ENCODE results near the gene KRT4. TPM values are rescaled to one million over a fixed set of nuclear protein-coding genes. Genes with fewer than 3 reads are reported as not detected.

The KRT4 gene
- polyA plus RNA-seq, 1 donor from 2014 or later = not detected

DNA sequence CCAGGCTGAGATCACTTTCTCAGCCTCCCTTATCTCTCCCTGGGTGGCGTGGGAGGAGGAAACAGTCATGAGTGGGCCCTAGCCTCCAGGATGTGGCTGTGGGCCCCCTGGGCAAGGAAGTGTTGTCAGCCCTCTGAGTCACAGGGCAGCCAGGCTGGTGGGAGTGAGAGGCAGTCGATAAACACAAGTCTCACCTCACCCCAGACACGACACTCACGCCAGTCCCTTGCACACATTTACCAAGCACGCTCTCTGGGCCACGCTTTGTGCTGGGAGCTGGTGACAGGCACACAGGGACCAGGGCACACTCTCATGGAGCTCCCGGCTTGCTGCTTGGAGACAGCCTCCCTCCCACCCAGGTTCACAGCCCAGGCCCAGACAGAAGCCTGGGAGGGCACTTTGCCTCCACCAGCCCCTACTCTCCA lies 22.1 kb upstream of the KRT4 start:
- no peak overlapping the region for H3K9ac ChIP-seq (ENCODE audit: low read length)
- no peaks in the 10 kb centered on the region for H3K27me3 ChIP-seq (ENCODE audit: insufficient read depth, low read depth, low read length)
- TF ChIP-seq TAF1 (IDR thresholded peaks at IDR 0.05; ENCODE audit: low read depth) = no peak
- no peak for TF ChIP-seq EZH2 (IDR thresholded peaks at IDR 0.05; ENCODE audit: borderline replicate concordance, insufficient read depth, low read length, poor library complexity, severe bottlenecking)
- TF ChIP-seq MXI1 (conservative IDR thresholded peaks at IDR 0.05; ENCODE audit: poor library complexity, severe bottlenecking) = no peak
- no peak for TF ChIP-seq POLR2AphosphoS5 (IDR thresholded peaks at IDR 0.05)
- TF ChIP-seq EP300 (conservative IDR thresholded peaks at IDR 0.05; ENCODE audit: poor library complexity, severe bottlenecking) = no peak
- TF ChIP-seq, protein P1, sequence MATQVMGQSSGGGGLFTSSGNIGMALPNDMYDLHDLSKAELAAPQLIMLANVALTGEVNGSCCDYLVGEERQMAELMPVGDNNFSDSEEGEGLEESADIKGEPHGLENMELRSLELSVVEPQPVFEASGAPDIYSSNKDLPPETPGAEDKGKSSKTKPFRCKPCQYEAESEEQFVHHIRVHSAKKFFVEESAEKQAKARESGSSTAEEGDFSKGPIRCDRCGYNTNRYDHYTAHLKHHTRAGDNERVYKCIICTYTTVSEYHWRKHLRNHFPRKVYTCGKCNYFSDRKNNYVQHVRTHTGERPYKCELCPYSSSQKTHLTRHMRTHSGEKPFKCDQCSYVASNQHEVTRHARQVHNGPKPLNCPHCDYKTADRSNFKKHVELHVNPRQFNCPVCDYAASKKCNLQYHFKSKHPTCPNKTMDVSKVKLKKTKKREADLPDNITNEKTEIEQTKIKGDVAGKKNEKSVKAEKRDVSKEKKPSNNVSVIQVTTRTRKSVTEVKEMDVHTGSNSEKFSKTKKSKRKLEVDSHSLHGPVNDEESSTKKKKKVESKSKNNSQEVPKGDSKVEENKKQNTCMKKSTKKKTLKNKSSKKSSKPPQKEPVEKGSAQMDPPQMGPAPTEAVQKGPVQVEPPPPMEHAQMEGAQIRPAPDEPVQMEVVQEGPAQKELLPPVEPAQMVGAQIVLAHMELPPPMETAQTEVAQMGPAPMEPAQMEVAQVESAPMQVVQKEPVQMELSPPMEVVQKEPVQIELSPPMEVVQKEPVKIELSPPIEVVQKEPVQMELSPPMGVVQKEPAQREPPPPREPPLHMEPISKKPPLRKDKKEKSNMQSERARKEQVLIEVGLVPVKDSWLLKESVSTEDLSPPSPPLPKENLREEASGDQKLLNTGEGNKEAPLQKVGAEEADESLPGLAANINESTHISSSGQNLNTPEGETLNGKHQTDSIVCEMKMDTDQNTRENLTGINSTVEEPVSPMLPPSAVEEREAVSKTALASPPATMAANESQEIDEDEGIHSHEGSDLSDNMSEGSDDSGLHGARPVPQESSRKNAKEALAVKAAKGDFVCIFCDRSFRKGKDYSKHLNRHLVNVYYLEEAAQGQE (IDR thresholded peaks at IDR 0.05; ENCODE audit: borderline replicate concordance) = no peak
- TF ChIP-seq RAD21 (conservative IDR thresholded peaks at IDR 0.05) = no peak
- TF ChIP-seq, protein P2, sequence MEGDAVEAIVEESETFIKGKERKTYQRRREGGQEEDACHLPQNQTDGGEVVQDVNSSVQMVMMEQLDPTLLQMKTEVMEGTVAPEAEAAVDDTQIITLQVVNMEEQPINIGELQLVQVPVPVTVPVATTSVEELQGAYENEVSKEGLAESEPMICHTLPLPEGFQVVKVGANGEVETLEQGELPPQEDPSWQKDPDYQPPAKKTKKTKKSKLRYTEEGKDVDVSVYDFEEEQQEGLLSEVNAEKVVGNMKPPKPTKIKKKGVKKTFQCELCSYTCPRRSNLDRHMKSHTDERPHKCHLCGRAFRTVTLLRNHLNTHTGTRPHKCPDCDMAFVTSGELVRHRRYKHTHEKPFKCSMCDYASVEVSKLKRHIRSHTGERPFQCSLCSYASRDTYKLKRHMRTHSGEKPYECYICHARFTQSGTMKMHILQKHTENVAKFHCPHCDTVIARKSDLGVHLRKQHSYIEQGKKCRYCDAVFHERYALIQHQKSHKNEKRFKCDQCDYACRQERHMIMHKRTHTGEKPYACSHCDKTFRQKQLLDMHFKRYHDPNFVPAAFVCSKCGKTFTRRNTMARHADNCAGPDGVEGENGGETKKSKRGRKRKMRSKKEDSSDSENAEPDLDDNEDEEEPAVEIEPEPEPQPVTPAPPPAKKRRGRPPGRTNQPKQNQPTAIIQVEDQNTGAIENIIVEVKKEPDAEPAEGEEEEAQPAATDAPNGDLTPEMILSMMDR (IDR thresholded peaks at IDR 0.05; ENCODE audit: poor library complexity, severe bottlenecking) = no peak
- no peak for TF ChIP-seq SMC3 (conservative IDR thresholded peaks at IDR 0.05; ENCODE audit: poor library complexity)
- no peaks in the 10 kb centered on the region for H3K36me3 ChIP-seq (ENCODE audit: insufficient read depth, low read length)
- H4K20me1 ChIP-seq (ENCODE audit: insufficient read depth) = no peaks in the 10 kb centered on the region
- H2AFZ ChIP-seq (ENCODE audit: low read depth, low read length) = no peak overlapping the region
- no peak overlapping the region for H3K4me2 ChIP-seq (ENCODE audit: low read length)
- H3F3A ChIP-seq (ENCODE audit: insufficient read depth, low read length, poor library complexity, severe bottlenecking) = no peaks in the 10 kb centered on the region
- H3K9me3 ChIP-seq (ENCODE audit: low read length) = no peaks in the 10 kb centered on the region
- no peaks in the 10 kb centered on the region for H3K79me2 ChIP-seq (replicated peaks; ENCODE audit: insufficient read depth, low read length)
- H3K9me2 ChIP-seq (ENCODE audit: insufficient read depth, low read length) = no peaks in the 10 kb centered on the region
- no peak overlapping the region for H3K27ac ChIP-seq (ENCODE audit: low read length)
- no peak overlapping the region for H3K4me3 ChIP-seq (ENCODE audit: low read length)

DNA sequence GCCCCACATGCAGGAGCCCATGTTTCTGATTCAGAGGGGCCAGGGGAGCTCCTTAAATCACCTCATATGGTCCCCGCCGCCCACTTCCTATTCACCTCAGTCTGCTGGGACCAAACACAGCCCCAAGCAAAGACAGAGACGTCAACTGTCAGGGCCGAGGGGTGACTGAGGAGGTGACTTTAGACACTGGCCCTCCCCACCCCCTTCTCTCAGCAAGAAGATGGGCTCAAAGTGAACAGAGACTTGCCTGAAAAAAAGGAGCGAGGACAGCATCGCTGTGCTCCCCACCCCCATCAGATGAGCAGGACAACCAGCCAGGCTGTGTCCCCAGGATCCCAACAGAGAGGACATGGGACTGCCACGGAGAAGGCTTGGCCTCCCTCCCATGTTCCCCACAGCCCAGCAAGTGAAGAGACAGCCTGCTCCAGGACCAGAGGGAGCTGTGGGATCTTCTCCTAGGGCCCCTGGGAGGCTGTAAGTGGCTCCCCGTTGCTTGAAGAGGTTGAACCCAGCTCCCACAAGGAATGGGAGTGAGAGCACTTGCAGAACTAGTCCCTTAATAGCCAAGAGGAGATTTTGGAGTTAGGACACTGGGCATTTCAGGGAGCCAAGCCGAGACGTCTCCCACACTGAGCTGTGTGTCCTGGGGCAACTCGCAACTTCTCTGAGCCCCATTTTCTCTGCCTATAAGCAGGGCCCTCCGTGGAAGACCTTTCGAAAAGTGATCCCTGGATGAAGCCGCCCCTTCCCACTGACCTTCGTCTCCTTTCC lies 21.5 kb upstream of the KRT4 start:
- H3K36me3 ChIP-seq (ENCODE audit: insufficient read depth, low read length) = no peaks in the 10 kb centered on the region
- no peaks in the 10 kb centered on the region for H3K9me3 ChIP-seq (ENCODE audit: low read length)
- H3K4me2 ChIP-seq (ENCODE audit: low read length) = no peak overlapping the region
- H3F3A ChIP-seq (ENCODE audit: insufficient read depth, low read length, poor library complexity, severe bottlenecking) = no peaks in the 10 kb centered on the region
- H2AFZ ChIP-seq (ENCODE audit: low read depth, low read length) = no peak overlapping the region
- TF ChIP-seq MXI1 (conservative IDR thresholded peaks at IDR 0.05; ENCODE audit: poor library complexity, severe bottlenecking) (no peak), EP300 (conservative IDR thresholded peaks at IDR 0.05; ENCODE audit: poor library complexity, severe bottlenecking) (no peak), EZH2 (IDR thresholded peaks at IDR 0.05; ENCODE audit: borderline replicate concordance, insufficient read depth, low read length, poor library complexity, severe bottlenecking) (no peak), RAD21 (conservative IDR thresholded peaks at IDR 0.05) (no peak), POLR2AphosphoS5 (IDR thresholded peaks at IDR 0.05) (no peak), SMC3 (conservative IDR thresholded peaks at IDR 0.05; ENCODE audit: poor library complexity) (no peak), TAF1 (IDR thresholded peaks at IDR 0.05; ENCODE audit: low read depth) (no peak)
- TF ChIP-seq, protein P2 (IDR thresholded peaks at IDR 0.05; ENCODE audit: poor library complexity, severe bottlenecking) = no peak
- TF ChIP-seq, protein P1 (IDR thresholded peaks at IDR 0.05; ENCODE audit: borderline replicate concordance) = no peak
- no peaks in the 10 kb centered on the region for H3K27me3 ChIP-seq (ENCODE audit: insufficient read depth, low read depth, low read length)
- H3K9ac ChIP-seq (ENCODE audit: low read length) = no peak overlapping the region
- no peak overlapping the region for H3K27ac ChIP-seq (ENCODE audit: low read length)
- H3K79me2 ChIP-seq (replicated peaks; ENCODE audit: insufficient read depth, low read length) = no peaks in the 10 kb centered on the region
- H3K9me2 ChIP-seq (ENCODE audit: insufficient read depth, low read length) = no peaks in the 10 kb centered on the region
- no peaks in the 10 kb centered on the region for H4K20me1 ChIP-seq (ENCODE audit: insufficient read depth)
- no peak overlapping the region for H3K4me3 ChIP-seq (ENCODE audit: low read length)

Measured in neural cell (in vitro differentiated cells).